ENCODE data around the gene TSPAN16. TPM values are rescaled to one million over a fixed set of nuclear protein-coding genes. Genes with fewer than 3 reads are reported as not detected.

Gene TSPAN16
- total RNA-seq, 2 experiments from 2014 or later, result not detected

DNA sequence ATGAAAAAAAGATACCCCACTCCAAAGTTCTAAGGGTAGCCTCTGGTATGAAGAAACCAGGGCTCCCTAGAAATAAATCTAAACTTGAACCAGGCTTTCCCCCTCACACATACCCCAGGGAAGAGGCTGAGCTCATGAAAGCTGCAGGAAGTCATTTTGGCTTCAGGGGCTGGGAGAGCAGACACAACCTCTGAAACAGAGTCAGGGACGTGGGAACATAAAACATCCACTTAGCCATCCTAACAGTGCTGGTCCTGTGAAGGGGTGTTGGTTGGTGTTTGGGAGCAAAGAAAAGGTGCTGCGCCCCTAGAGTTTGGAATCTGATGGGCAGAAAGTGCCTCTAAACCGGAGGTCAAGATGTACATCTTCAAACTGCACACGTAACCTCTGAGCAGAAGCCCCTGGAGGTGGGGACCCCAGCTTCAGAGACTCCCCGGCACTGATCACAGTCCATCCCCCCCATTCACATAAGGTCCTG is 27.7 kb downstream of the TSPAN16 start:
- TF ChIP-seq, protein P1, sequence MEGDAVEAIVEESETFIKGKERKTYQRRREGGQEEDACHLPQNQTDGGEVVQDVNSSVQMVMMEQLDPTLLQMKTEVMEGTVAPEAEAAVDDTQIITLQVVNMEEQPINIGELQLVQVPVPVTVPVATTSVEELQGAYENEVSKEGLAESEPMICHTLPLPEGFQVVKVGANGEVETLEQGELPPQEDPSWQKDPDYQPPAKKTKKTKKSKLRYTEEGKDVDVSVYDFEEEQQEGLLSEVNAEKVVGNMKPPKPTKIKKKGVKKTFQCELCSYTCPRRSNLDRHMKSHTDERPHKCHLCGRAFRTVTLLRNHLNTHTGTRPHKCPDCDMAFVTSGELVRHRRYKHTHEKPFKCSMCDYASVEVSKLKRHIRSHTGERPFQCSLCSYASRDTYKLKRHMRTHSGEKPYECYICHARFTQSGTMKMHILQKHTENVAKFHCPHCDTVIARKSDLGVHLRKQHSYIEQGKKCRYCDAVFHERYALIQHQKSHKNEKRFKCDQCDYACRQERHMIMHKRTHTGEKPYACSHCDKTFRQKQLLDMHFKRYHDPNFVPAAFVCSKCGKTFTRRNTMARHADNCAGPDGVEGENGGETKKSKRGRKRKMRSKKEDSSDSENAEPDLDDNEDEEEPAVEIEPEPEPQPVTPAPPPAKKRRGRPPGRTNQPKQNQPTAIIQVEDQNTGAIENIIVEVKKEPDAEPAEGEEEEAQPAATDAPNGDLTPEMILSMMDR (conservative IDR thresholded peaks at IDR 0.05; ENCODE audit: low read length), result no peak
- no peak for TF ChIP-seq EZH2phosphoT487 (IDR thresholded peaks at IDR 0.05; ENCODE audit: borderline replicate concordance, low read depth, low read length)

DNA sequence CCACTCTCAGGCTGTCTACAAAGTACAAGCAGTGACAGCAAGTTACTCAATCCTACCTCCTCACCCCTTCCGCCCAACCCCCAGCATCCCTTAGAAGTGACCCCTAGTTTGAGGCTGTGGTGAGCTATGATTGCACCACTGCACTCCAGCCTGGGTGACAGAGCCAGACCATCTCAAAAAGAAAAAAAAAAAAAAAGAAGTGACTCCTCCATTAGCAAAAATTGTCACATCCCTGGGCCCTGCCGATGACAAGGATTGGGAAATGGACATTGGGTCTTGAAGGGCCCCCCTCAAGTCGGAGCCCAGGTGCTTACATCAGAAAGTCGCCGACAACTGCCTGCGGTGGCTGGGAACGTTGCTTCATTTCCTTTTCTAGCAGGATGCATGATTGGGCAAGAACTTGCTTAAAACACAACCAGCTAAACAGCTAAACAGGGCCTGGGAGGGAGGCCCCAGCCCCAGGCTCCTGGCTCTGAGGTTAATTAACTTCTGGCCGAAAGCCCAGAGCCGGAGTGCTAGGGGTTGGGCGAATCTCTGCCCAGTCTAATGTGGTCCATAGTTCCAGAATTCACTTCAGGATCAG is 28.2 kb downstream of the TSPAN16 start:
- no peaks in the 10 kb centered on the region for H4K20me1 ChIP-seq (ENCODE audit: insufficient read depth, low read length)
- no TSS peak for BruUV-seq (replicated peaks)
- 0 out of 2 replicates have a peak overlapping the region, but pooled peaks have one; percentile 4 for H3K4me2 ChIP-seq (ENCODE audit: low read length)

More for the DNA sequence above, 27.7 kb downstream of the TSPAN16 start:
- DNase-seq (ENCODE audit: low spot score), result no peak
- CTCF ChIA-PET (ENCODE audit: unreplicated experiment), result interaction anchor here (0.7 kb wide), 1 partner anchor 16 kb away, joined by 3 read pairs; the partner anchor contains the start of gene RAB3D
- Histone ChIP-seq H4K20me1 (ENCODE audit: insufficient read depth, low read length) (no peaks in the 10 kb centered on the region), H2AFZ (ENCODE audit: low read length) (no peak overlapping the region), H3K9me2 (ENCODE audit: insufficient read depth, low read length) (no peaks in the 10 kb centered on the region), H3K36me3 (ENCODE audit: insufficient read depth, low read length) (no peaks in the 10 kb centered on the region), H3K4me3 (ENCODE audit: low read depth, low read length, poor library complexity, severe bottlenecking) (no peak overlapping the region), H3K9me3 (ENCODE audit: low read length) (no peaks in the 10 kb centered on the region), H3K79me2 (ENCODE audit: insufficient read depth, low read depth, low read length) (no peaks in the 10 kb centered on the region), H3K4me1 (ENCODE audit: insufficient read depth, low read length, poor library complexity, severe bottlenecking) (peaks cover 14% of the 10 kb centered on the region), H3K27ac (ENCODE audit: low read depth, low read length, poor library complexity, severe bottlenecking) (no peak overlapping the region), H3K4me2 (ENCODE audit: low read length) (0 out of 2 replicates have a peak overlapping the region, but pooled peaks have one; percentile 4)
- BruUV-seq (replicated peaks), result no TSS peak
- intact Hi-C loops (cut with micrococcal nuclease; ENCODE audit: unreplicated experiment), result no loop called here
- POLR2A ChIA-PET, result interaction anchor here (0.6 kb wide), 3 partner anchors 45 to 559 kb away, joined by 3 read pairs; no protein-coding TSS in a partner anchor

More for the DNA sequence above, 28.2 kb downstream of the TSPAN16 start:
- Histone ChIP-seq H3K4me3 (ENCODE audit: low read depth, low read length, poor library complexity, severe bottlenecking) (no peak overlapping the region), H2AFZ (ENCODE audit: low read length) (no peak overlapping the region), H3K36me3 (ENCODE audit: insufficient read depth, low read length) (no peaks in the 10 kb centered on the region), H3K4me1 (ENCODE audit: insufficient read depth, low read length, poor library complexity, severe bottlenecking) (peaks cover 14% of the 10 kb centered on the region), H3K9me2 (ENCODE audit: insufficient read depth, low read length) (no peaks in the 10 kb centered on the region), H3K27ac (ENCODE audit: low read depth, low read length, poor library complexity, severe bottlenecking) (no peak overlapping the region), H3K9me3 (ENCODE audit: low read length) (no peaks in the 10 kb centered on the region), H3K79me2 (ENCODE audit: insufficient read depth, low read depth, low read length) (no peaks in the 10 kb centered on the region)
- POLR2A ChIA-PET, result interaction anchor here (0.6 kb wide), 3 partner anchors 44 to 559 kb away, joined by 3 read pairs; no protein-coding TSS in a partner anchor
- peak; percentile 31 for DNase-seq (ENCODE audit: low spot score)
- no peak for TF ChIP-seq EZH2phosphoT487 (IDR thresholded peaks at IDR 0.05; ENCODE audit: borderline replicate concordance, low read depth, low read length)
- TF ChIP-seq, protein P1 (conservative IDR thresholded peaks at IDR 0.05; ENCODE audit: low read length), result no peak
- intact Hi-C loops (cut with micrococcal nuclease; ENCODE audit: unreplicated experiment), result no loop called here
- CTCF ChIA-PET (ENCODE audit: unreplicated experiment), result interaction anchor here (0.7 kb wide), 1 partner anchor 16 kb away, joined by 3 read pairs; the partner anchor contains the start of gene RAB3D

All from OCI-LY7 (cell line).